Mammary epithelial cell (primary cell): ENCODE measurements around the gene EIF1.

Source experiments
- CTCF ChIP-seq, 2 donors: IDR thresholded peaks in 1 of 2; conservative IDR thresholded peaks in 1 of 2; 2 replicates each; pipeline ENCODE4 v1.5.1; 2011 to 2012; ENCODE audit warnings: inconsistent platforms in 2 of 2, low read length in 2 of 2, mild to moderate bottlenecking in 2 of 2, control low read depth in 1 of 2, low read depth in 1 of 2; ENCODE audit not compliant: insufficient read depth in 1 of 2; ENCODE audit errors: extremely low read depth in 1 of 2
- EZH2 ChIP-seq: IDR thresholded peaks from 2 replicates; pipeline ENCODE4 v1.6.1; 2012; ENCODE audit warnings: low read length, inconsistent platforms, borderline replicate concordance

GRCh38 chr17:41672153-41672552 lies 16.5 kb upstream of the EIF1 start:
- no peak for TF ChIP-seq CTCF (conservative IDR thresholded peaks at IDR 0.05 in 1 of 2, IDR thresholded peaks at IDR 0.05 in 1 of 2; ENCODE audit: extremely low read depth in 1 of 2, insufficient read depth in 1 of 2, low read depth in 1 of 2, low read length in 2 of 2)
- TF ChIP-seq EZH2, result no peak
